ENCODE results near the gene SYDE2.
"Not testable (repeated sequence)": the region's sequence is repeated elsewhere in the genome, so short reads cannot be mapped to it uniquely, and the experiment has no call there.

The SYDE2 gene

GRCh38 chr1:85219853-85220610 lies 19.2 kb upstream of the SYDE2 start:
- DNase-seq (ENCODE audit: low spot score), result no peak

GRCh38 chr1:85216697-85217096 lies 15.9 kb upstream of the SYDE2 start:
- DNase-seq (ENCODE audit: low spot score), result no peak

- DNase-seq (ENCODE audit: low spot score), result no peak
Observed at GRCh38 chr1:85214654-85215053, 13.8 kb upstream of the SYDE2 start.

GRCh38 chr1:85208488-85208887 lies 7.7 kb upstream of the SYDE2 start:
- no peak for DNase-seq (ENCODE audit: low spot score)

GRCh38 chr1:85203573-85204171 lies 2.9 kb upstream of the SYDE2 start:
- DNase-seq (ENCODE audit: low spot score), result no peak

- no peak for DNase-seq (ENCODE audit: low spot score)
Observed at GRCh38 chr1:85202864-85203255, 2.0 kb upstream of the SYDE2 start.

- no peak for DNase-seq (ENCODE audit: low spot score)
Observed at GRCh38 chr1:85202092-85202863, 1.5 kb upstream of the SYDE2 start.

GRCh38 chr1:85201340-85202091 lies 700 bp upstream of the SYDE2 start:
- DNase-seq (ENCODE audit: low spot score), result peak; percentile 25

- DNase-seq (ENCODE audit: low spot score), result peak; percentile 17
Observed at GRCh38 chr1:85199667-85200462, 951 bp downstream of the SYDE2 start.

- no peak for DNase-seq (ENCODE audit: low spot score)
Observed at GRCh38 chr1:85198864-85199263, 2.0 kb downstream of the SYDE2 start.

- no peak for DNase-seq (ENCODE audit: low spot score)
Observed at GRCh38 chr1:85196358-85196757, 4.5 kb downstream of the SYDE2 start.

GRCh38 chr1:85195703-85196102 lies 5.1 kb downstream of the SYDE2 start:
- DNase-seq (ENCODE audit: low spot score), result no peak

GRCh38 chr1:85192129-85192528 lies 8.7 kb downstream of the SYDE2 start:
- not testable (repeated sequence) for DNase-seq (ENCODE audit: low spot score)

- DNase-seq (ENCODE audit: low spot score), result no peak
Observed at GRCh38 chr1:85189120-85189519, 11.7 kb downstream of the SYDE2 start.

GRCh38 chr1:85188530-85188929 lies 12.3 kb downstream of the SYDE2 start:
- DNase-seq (ENCODE audit: low spot score), result no peak

GRCh38 chr1:85187021-85187420 lies 13.8 kb downstream of the SYDE2 start:
- DNase-seq (ENCODE audit: low spot score), result not testable (repeated sequence)

GRCh38 chr1:85184245-85184644 lies 16.6 kb downstream of the SYDE2 start:
- no peak for DNase-seq (ENCODE audit: low spot score)

- no peak for DNase-seq (ENCODE audit: low spot score)
Observed at GRCh38 chr1:85182700-85183099, 18.1 kb downstream of the SYDE2 start.

GRCh38 chr1:85180869-85181268 lies 19.9 kb downstream of the SYDE2 start:
- DNase-seq (ENCODE audit: low spot score), result no peak

- DNase-seq (ENCODE audit: low spot score), result no peak
Observed at GRCh38 chr1:85179522-85179921, 21.3 kb downstream of the SYDE2 start.

GRCh38 chr1:85178396-85178795 lies 22.4 kb downstream of the SYDE2 start:
- DNase-seq (ENCODE audit: low spot score), result no peak
